Esophagus squamous epithelium (tissue), 4 donors: ENCODE measurements around the gene POLR2C.

Source experiments
- CTCF ChIP-seq, 6 experiments: fragments of 450-650 bp in 4 of 6; fragments of 200-600 bp in 2 of 6; sonication (generic) in 2 of 6; IDR thresholded peaks; one replicate each; pipeline ENCODE4 v1.5.1; 2016 to 2019; ENCODE audit warnings: antibody characterized with exemption in 6 of 6, mild to moderate bottlenecking in 4 of 6, moderate library complexity in 4 of 6
- POLR2A ChIP-seq, 4 donors: fragments of 450-650 bp; IDR thresholded peaks; one replicate each; pipeline ENCODE4 v1.6.1; 2017; ENCODE audit warnings: antibody characterized with exemption in 4 of 4, mild to moderate bottlenecking in 4 of 4, moderate library complexity in 3 of 4

GRCh38 chr16:57516773-57517172, 54.3 kb downstream of the POLR2C start:
- TF ChIP-seq CTCF (IDR thresholded peaks at IDR 0.05) (no peak), POLR2A (IDR thresholded peaks at IDR 0.05) (no peak)
